Stimulated activated CD4-positive, alpha-beta T cell treated with anti-CD3 and anti-CD28 coated beads, Interleukin-4, amount 100 ng/mL, for 4 hours (primary cell): ENCODE measurements around the gene PRODH.
"Not testable (repeated sequence)": the region's sequence is repeated elsewhere in the genome, so short reads cannot be mapped to it uniquely, and the experiment has no call there.

Source experiments
- DNase-seq, 2 experiments: peaks; one replicate each; pipeline ENCODE4 v3.0.0-alpha.2; 2020

PRODH gene

GRCh38 chr22:18896037-18896657 is 39.9 kb downstream of the PRODH start:
- not testable (repeated sequence) for DNase-seq

GRCh38 chr22:18893775-18894174 is 42.3 kb downstream of the PRODH start:
- not testable (repeated sequence) for DNase-seq

GRCh38 chr22:18890510-18891192 is 45.4 kb downstream of the PRODH start:
- not testable (repeated sequence) for DNase-seq

- no peak for DNase-seq
These were observed 48.0 kb downstream of the PRODH start for GRCh38 chr22:18888115-18888514.

GRCh38 chr22:18884465-18884864 is 51.6 kb downstream of the PRODH start:
- not testable (repeated sequence) for DNase-seq

- DNase-seq, result peak; percentile 37 to 61
These were observed 54.8 kb downstream of the PRODH start for GRCh38 chr22:18881260-18881659.
